Measurements from ENCODE around the gene GPR17.

DNA sequence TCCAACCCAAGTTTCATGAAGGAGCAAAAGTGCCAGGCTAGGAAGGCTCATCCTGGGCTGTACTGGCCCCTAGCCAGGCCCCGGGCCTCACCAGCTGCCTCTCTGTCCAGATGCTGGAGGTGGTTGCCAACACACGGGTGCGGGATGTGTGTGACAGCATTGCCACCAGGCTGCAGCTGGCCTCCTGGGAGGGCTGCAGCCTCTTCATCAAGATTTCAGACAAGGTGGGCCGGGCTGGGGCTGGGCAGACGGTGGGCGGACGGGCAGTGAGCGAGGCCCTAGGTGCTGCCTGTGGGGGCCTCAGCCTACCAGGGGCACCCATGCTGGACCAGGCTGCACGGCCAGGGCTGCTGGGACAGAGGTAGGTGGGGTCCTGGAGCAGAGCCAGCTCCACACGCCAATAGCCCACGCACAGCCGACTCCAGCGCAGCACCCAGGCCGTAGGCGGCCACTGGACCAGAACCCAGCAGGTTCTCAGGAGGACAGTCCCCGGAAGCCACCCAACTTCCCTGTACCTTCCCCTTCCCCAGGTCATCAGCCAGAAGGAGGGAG lies 11.8 kb upstream of the GPR17 start:
- TF ChIP-seq, protein P1, sequence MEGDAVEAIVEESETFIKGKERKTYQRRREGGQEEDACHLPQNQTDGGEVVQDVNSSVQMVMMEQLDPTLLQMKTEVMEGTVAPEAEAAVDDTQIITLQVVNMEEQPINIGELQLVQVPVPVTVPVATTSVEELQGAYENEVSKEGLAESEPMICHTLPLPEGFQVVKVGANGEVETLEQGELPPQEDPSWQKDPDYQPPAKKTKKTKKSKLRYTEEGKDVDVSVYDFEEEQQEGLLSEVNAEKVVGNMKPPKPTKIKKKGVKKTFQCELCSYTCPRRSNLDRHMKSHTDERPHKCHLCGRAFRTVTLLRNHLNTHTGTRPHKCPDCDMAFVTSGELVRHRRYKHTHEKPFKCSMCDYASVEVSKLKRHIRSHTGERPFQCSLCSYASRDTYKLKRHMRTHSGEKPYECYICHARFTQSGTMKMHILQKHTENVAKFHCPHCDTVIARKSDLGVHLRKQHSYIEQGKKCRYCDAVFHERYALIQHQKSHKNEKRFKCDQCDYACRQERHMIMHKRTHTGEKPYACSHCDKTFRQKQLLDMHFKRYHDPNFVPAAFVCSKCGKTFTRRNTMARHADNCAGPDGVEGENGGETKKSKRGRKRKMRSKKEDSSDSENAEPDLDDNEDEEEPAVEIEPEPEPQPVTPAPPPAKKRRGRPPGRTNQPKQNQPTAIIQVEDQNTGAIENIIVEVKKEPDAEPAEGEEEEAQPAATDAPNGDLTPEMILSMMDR (IDR thresholded peaks at IDR 0.05; ENCODE audit: insufficient read depth, low read length, poor library complexity, severe bottlenecking), result no peak
- no peak for TF ChIP-seq EZH2phosphoT487 (conservative IDR thresholded peaks at IDR 0.05; ENCODE audit: low read length)

Data from SU-DHL-6 (cell line).